Testis (tissue), 3 donors: ENCODE data around the gene ZNF862. TPM values are rescaled to one million over a fixed set of nuclear protein-coding genes. Genes with fewer than 3 reads are reported as not detected.
"Not testable (repeated sequence)": the region's sequence is repeated elsewhere in the genome, so short reads cannot be mapped to it uniquely, and the experiment has no call there.

ENCODE experiments used
- DNase-seq: peaks from one replicate; pipeline ENCODE4 v3.0.0-alpha.2; 2019
- H3K27ac ChIP-seq, 2 donors: fragments of 200-600 bp; sonication (generic); one replicate each; pipeline ENCODE4 v1.5.1; 2019
- H3K27me3 ChIP-seq: fragments of 200-600 bp; sonication (generic); one replicate; pipeline ENCODE4 v1.5.1; 2019
- H3K36me3 ChIP-seq: fragments of 200-600 bp; sonication (generic); one replicate; pipeline ENCODE4 v1.5.1; 2017; ENCODE audit warnings: low read depth; ENCODE audit errors: missing control alignments
- H3K4me1 ChIP-seq: fragments of 200-600 bp; sonication (generic); one replicate; pipeline ENCODE4 v1.5.1; 2019
- H3K4me3 ChIP-seq, 2 donors: fragments of 200-600 bp; sonication (generic); one replicate each; pipeline ENCODE4 v1.5.1; 2017 to 2019
- H3K9me3 ChIP-seq: fragments of 200-600 bp; sonication (generic); one replicate; pipeline ENCODE4 v1.5.1; 2017
- POLR2A ChIP-seq: fragments of 450-650 bp; IDR thresholded peaks from one replicate; pipeline ENCODE4 v1.6.1; 2017; ENCODE audit warnings: antibody characterized with exemption, mild to moderate bottlenecking, moderate library complexity
- WGBS, 2 donors: methylation state at CpG; one replicate each; pipeline ENCODE4 v1.1.5; 2018; 5-methylcytosine and 5-hydroxymethylcytosine counted together
- intact Hi-C: fragments of 100-400 bp; cut with DNase I; formaldehyde crosslinking; loops from one replicate; pipeline ENCODE4 v1.15.1; 2023; ENCODE audit warnings: low total_unique reads
- polyA plus RNA-seq: library from polyadenylated mRNA; stranded (reverse); fragments of 350-450 nt; fragmentation: Illumina TruSeq; extraction: RNeasy Lipid Tissue Mini Kit (QIAGEN cat#74804); gene quantifications from one replicate; pipeline ENCODE4 v1.2.3, GENCODE V29; 2014; ENCODE audit warnings: low read depth, low replicate concordance; ENCODE audit not compliant: insufficient read depth
- total RNA-seq, 2 donors: library from RNA; depleted of rRNA; stranded (reverse); fragments of >200 nt; gene quantifications; one replicate each; pipeline ENCODE4 v1.2.3, GENCODE V29; 2016
- TF ChIP-seq, protein P1 (sequence below), 3 experiments: fragments of 450-650 bp in 2 of 3; fragments of 200-600 bp in 1 of 3; sonication (generic) in 1 of 3; IDR thresholded peaks; one replicate each; pipeline ENCODE4 v1.5.1; 2016 to 2019; ENCODE audit warnings: antibody characterized with exemption in 3 of 3, mild to moderate bottlenecking in 2 of 3, moderate library complexity in 1 of 3

The ZNF862 gene
- total and polyA plus RNA-seq, 3 donors from 2014 or later = 12.8 to 24.5 (median 21.6) TPM

DNA sequence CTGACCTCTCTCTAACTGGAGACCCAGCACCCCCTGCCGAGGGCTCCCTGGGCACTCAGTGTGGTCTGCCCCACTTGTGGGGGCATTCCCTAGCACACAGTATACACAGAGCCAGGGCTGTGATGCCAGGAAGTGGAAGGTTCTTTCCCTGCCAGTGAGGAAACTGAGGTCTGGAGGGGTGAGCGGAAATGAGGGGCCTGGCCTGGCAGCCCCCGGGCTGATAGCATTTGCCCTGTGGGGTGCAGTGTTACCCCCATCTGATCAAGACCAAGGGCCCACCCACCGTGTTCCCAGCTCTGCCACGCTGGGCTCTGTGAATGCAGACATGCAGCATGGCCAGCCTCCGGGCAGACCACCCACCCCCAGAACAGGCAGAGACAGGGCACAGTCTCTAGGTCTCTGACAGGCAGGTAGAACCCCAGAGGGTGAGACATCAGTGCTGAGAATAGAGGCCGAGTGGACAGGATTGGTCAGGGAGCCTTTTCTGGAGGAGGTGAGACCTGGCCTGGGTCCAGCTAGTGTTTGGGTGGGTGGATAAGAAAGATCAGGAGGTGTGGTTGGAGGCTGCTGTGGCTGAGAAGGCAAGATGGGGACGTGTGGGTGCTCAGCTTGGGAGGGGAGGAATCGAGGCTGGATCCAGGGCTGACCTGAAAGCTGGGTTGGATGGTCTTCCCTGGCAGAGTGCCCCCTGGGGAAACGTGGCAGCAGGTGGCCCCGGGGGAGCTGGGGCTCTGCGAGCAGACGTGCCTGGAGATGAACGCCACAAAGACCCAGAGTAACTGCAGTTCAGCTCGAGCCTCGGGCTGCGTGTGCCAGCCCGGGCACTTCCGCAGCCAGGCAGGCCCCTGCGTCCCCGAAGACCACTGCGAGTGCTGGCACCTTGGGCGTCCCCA is 10.8 kb upstream of the ZNF862 start:
- Histone ChIP-seq H3K4me1 (no peaks in the 10 kb centered on the region), H3K27ac (no peak overlapping the region), H3K4me3 (no peak overlapping the region), H3K9me3 (no peaks in the 10 kb centered on the region), H3K36me3 (no peaks in the 10 kb centered on the region), H3K27me3 (no peaks in the 10 kb centered on the region)
- no peak for TF ChIP-seq POLR2A
- TF ChIP-seq, protein P1, sequence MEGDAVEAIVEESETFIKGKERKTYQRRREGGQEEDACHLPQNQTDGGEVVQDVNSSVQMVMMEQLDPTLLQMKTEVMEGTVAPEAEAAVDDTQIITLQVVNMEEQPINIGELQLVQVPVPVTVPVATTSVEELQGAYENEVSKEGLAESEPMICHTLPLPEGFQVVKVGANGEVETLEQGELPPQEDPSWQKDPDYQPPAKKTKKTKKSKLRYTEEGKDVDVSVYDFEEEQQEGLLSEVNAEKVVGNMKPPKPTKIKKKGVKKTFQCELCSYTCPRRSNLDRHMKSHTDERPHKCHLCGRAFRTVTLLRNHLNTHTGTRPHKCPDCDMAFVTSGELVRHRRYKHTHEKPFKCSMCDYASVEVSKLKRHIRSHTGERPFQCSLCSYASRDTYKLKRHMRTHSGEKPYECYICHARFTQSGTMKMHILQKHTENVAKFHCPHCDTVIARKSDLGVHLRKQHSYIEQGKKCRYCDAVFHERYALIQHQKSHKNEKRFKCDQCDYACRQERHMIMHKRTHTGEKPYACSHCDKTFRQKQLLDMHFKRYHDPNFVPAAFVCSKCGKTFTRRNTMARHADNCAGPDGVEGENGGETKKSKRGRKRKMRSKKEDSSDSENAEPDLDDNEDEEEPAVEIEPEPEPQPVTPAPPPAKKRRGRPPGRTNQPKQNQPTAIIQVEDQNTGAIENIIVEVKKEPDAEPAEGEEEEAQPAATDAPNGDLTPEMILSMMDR (IDR thresholded peaks at IDR 0.05) = no peak
- DNase-seq = no peak
- intact Hi-C loops = no loop called here
- 81 to 84% methylated on average over 23 of the region's 23 CpGs for WGBS, 2 donors

DNA sequence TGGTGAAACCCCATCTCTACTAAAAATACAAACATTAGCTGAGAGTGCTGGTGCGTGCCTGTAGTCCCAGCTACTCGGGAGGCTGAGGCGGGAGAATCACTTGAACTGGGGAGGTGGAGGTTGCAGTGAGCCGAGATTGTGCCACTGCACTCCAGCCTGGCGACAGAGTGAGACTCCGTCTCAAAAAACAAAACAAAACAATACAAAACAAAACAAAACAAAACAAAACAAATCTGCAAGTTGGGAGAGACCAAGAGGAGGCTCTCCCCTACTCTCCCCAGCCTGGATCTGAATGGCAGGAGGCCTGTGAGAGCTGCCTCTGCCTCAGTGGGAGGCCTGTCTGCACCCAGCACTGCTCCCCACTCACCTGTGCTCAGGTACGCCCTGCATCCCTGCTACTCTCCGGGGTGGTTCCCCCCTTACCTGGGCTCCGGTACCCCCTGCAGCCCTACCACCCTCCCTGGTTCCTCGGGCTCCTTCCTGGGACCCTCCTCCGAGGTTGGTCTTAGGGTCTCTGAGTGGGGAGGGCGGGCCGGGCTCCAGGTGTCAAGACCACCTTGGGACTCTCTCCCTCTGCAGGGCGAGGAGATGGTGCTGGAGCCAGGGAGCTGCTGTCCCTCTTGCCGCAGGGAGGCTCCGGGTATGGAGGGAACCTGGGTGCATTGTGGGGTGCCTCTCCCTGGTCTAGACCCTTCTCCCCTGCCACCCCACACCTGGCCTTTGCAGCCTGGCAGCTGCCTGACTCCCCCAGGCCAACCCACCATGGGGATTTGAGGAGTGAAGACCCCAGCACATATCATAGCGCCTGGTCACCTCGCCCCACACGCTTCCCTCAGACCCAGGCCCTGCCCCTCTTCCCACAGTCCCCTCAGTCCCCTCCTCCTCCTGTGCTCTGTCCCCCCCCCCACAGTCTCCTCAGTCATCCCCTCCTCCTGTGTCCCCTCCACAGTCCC is 9.5 kb upstream of the ZNF862 start:
- intact Hi-C loops = no loop called here
- DNase-seq = no peak
- 87 to 94% methylated on average over 17 to 19 of the region's 19 CpGs for WGBS, 2 donors
- no peaks in the 10 kb centered on the region for H3K27me3 ChIP-seq
- TF ChIP-seq POLR2A = no peak
- TF ChIP-seq, protein P1 (IDR thresholded peaks at IDR 0.05) = no peak
- no peaks in the 10 kb centered on the region for H3K9me3 ChIP-seq
- H3K4me1 ChIP-seq = no peaks in the 10 kb centered on the region
- no peak overlapping the region for H3K27ac ChIP-seq
- no peak overlapping the region for H3K4me3 ChIP-seq
- H3K36me3 ChIP-seq = no peaks in the 10 kb centered on the region

DNA sequence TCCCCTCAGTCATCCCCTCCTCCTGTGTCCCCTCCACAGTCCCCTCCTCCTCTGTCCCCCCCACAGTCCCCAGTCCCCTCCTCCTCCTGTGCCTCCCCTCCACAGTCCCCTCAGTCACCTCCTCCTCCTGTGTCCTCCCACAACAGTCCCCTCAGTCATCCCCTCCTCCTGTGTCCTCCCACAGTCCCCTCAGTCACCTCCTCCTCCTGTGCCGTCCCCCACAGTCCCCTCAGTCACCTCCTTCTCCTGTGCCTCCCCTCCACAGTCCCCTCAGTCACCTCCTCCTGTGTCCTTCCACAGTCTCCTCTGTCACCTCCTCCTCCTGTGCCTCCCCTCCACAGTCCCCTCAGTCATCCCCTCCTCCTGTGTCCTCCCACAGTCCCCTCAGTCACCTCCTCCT is 7.6 kb upstream of the ZNF862 start:
- H3K4me3 ChIP-seq, H3K27ac ChIP-seq, H3K4me1 ChIP-seq, H3K9me3 ChIP-seq, intact Hi-C loops, H3K27me3 ChIP-seq, H3K36me3 ChIP-seq, DNase-seq: not testable (repeated sequence)
- WGBS, 2 donors = 54 to 73% methylated on average over 1 of the region's 1 CpG

DNA sequence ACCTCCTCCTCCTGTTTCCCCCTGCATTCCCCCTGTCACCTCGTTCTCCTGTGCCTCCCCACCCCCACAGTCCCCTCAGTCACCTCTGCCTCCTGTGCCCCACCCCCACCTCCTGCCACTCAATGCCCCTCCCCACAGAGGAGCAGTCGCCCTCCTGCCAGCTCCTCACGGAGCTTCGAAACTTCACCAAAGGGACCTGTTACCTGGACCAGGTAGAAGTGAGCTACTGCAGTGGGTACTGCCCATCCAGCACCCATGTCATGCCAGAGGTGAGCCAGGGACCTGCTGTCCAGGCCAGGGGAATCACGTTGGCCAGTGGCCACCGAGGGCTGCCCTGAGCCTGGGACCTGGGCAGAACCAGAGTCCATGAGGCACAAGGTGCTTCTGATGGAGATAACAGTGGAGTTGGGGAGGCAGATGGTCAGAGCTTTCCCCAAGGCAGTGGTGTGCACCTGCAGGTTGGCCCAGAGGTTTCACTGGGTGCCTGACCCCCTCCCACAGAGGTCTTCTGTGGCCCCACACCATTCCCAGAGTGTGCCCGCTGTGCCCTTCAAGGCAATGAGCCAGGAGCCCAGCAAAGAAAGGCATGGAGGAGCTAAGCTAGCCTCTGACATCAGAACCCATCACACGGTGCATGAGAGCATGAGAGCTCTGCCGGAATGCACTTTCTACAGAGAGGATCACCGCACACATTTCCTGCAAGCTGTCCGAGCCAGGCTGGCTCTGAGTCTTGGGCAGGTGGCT is 7.0 kb upstream of the ZNF862 start:
- no peaks in the 10 kb centered on the region for H3K27me3 ChIP-seq
- H3K4me3 ChIP-seq = no peak overlapping the region
- 64 to 65% methylated on average over 10 to 11 of the region's 11 CpGs for WGBS, 2 donors
- H3K4me1 ChIP-seq = no peaks in the 10 kb centered on the region
- no peaks in the 10 kb centered on the region for H3K9me3 ChIP-seq
- no peak overlapping the region for H3K27ac ChIP-seq
- TF ChIP-seq POLR2A = no peak
- TF ChIP-seq, protein P1 (IDR thresholded peaks at IDR 0.05) = no peak
- DNase-seq = no peak
- intact Hi-C loops = no loop called here
- H3K36me3 ChIP-seq = no peaks in the 10 kb centered on the region
